Measurements from ENCODE around the gene MIPOL1.

Gene MIPOL1

GRCh38 chr14:37565550-37565949 is 367.8 kb downstream of the MIPOL1 start:
- no peak overlapping the region for H3K56ac ChIP-seq (ENCODE audit: low read length)
- H2BK15ac ChIP-seq (replicated peaks; ENCODE audit: low read depth) = no peak overlapping the region
- H2BK5ac ChIP-seq (ENCODE audit: low read length) = no peak overlapping the region
- no peak overlapping the region for H4K5ac ChIP-seq (ENCODE audit: low read length)
- H3K18ac ChIP-seq (ENCODE audit: low read length) = no peak overlapping the region
- H3K23ac ChIP-seq (ENCODE audit: low read length) = no peak overlapping the region
- no peak overlapping the region for H3K4me3 ChIP-seq (ENCODE audit: low read length)
- no peaks in the 10 kb centered on the region for H3K79me1 ChIP-seq (ENCODE audit: low read length)
- no peak overlapping the region for H3K4me2 ChIP-seq (ENCODE audit: low read length)
- no peaks in the 10 kb centered on the region for H3K27me3 ChIP-seq (ENCODE audit: insufficient read depth, low read length, poor library complexity)
- no peak overlapping the region for H3K27ac ChIP-seq (ENCODE audit: low read depth, low read length)
- no peak overlapping the region for H2AK5ac ChIP-seq (ENCODE audit: low read length)
- WGBS (ENCODE audit: extremely low coverage, insufficient coverage, low lambda C conversion rate) = no CpG with 5 or more reads among the region's 1 CpG
- H2BK120ac ChIP-seq (ENCODE audit: low read depth, low read length) = no peak overlapping the region
- H3K9ac ChIP-seq (ENCODE audit: low read length) = no peak overlapping the region
- no peaks in the 10 kb centered on the region for H3K36me3 ChIP-seq (ENCODE audit: control insufficient read depth, insufficient read depth, low read length)
- no peak overlapping the region for H3K4ac ChIP-seq (ENCODE audit: low read depth, low read length)
- DNase-seq = peak; percentile 39
- H4K8ac ChIP-seq (ENCODE audit: low read depth, low read length) = no peak overlapping the region
- no peaks in the 10 kb centered on the region for H3K79me2 ChIP-seq (ENCODE audit: control insufficient read depth, insufficient read depth, low read length)
- no peaks in the 10 kb centered on the region for H3K4me1 ChIP-seq (ENCODE audit: control insufficient read depth, low read depth, low read length)

- Histone ChIP-seq H2BK120ac (ENCODE audit: low read depth, low read length) (no peak overlapping the region), H2BK15ac (replicated peaks; ENCODE audit: low read depth) (no peak overlapping the region), H3K4me1 (ENCODE audit: control insufficient read depth, low read depth, low read length) (no peaks in the 10 kb centered on the region), H4K8ac (ENCODE audit: low read depth, low read length) (no peak overlapping the region), H3K56ac (ENCODE audit: low read length) (no peak overlapping the region), H3K4me2 (ENCODE audit: low read length) (no peak overlapping the region), H3K79me2 (ENCODE audit: control insufficient read depth, insufficient read depth, low read length) (no peaks in the 10 kb centered on the region), H3K36me3 (ENCODE audit: control insufficient read depth, insufficient read depth, low read length) (no peaks in the 10 kb centered on the region), H4K5ac (ENCODE audit: low read length) (no peak overlapping the region), H2AK5ac (ENCODE audit: low read length) (no peak overlapping the region), H3K27ac (ENCODE audit: low read depth, low read length) (no peak overlapping the region), H3K27me3 (ENCODE audit: insufficient read depth, low read length, poor library complexity) (no peaks in the 10 kb centered on the region), H2BK5ac (ENCODE audit: low read length) (no peak overlapping the region), H3K4me3 (ENCODE audit: low read length) (no peak overlapping the region), H3K18ac (ENCODE audit: low read length) (no peak overlapping the region), H3K4ac (ENCODE audit: low read depth, low read length) (no peak overlapping the region), H3K23ac (ENCODE audit: low read length) (no peak overlapping the region), H3K9ac (ENCODE audit: low read length) (no peak overlapping the region), H3K79me1 (ENCODE audit: low read length) (no peaks in the 10 kb centered on the region)
- no CpG with 5 or more reads among the region's 3 CpGs for WGBS (ENCODE audit: extremely low coverage, insufficient coverage, low lambda C conversion rate)
- DNase-seq = peak; percentile 48
Observed at GRCh38 chr14:37566811-37567371, 369.2 kb downstream of the MIPOL1 start.

- no peak overlapping the region for H3K4ac ChIP-seq (ENCODE audit: low read depth, low read length)
- no peak overlapping the region for H3K9ac ChIP-seq (ENCODE audit: low read length)
- no peak overlapping the region for H2AK5ac ChIP-seq (ENCODE audit: low read length)
- no peak overlapping the region for H2BK5ac ChIP-seq (ENCODE audit: low read length)
- no peaks in the 10 kb centered on the region for H3K27me3 ChIP-seq (ENCODE audit: insufficient read depth, low read length, poor library complexity)
- no peaks in the 10 kb centered on the region for H3K79me1 ChIP-seq (ENCODE audit: low read length)
- no peak overlapping the region for H3K23ac ChIP-seq (ENCODE audit: low read length)
- no peak overlapping the region for H4K8ac ChIP-seq (ENCODE audit: low read depth, low read length)
- H3K36me3 ChIP-seq (ENCODE audit: control insufficient read depth, insufficient read depth, low read length) = no peaks in the 10 kb centered on the region
- no peak overlapping the region for H3K56ac ChIP-seq (ENCODE audit: low read length)
- no peak overlapping the region for H4K5ac ChIP-seq (ENCODE audit: low read length)
- no peak for DNase-seq
- no peak overlapping the region for H2BK15ac ChIP-seq (replicated peaks; ENCODE audit: low read depth)
- no peak overlapping the region for H3K4me3 ChIP-seq (ENCODE audit: low read length)
- no peak overlapping the region for H3K18ac ChIP-seq (ENCODE audit: low read length)
- no CpG with 5 or more reads among the region's 7 CpGs for WGBS (ENCODE audit: extremely low coverage, insufficient coverage, low lambda C conversion rate)
- H3K27ac ChIP-seq (ENCODE audit: low read depth, low read length) = no peak overlapping the region
- H3K4me1 ChIP-seq (ENCODE audit: control insufficient read depth, low read depth, low read length) = no peaks in the 10 kb centered on the region
- H2BK120ac ChIP-seq (ENCODE audit: low read depth, low read length) = no peak overlapping the region
- H3K79me2 ChIP-seq (ENCODE audit: control insufficient read depth, insufficient read depth, low read length) = no peaks in the 10 kb centered on the region
- no peak overlapping the region for H3K4me2 ChIP-seq (ENCODE audit: low read length)
Observed at GRCh38 chr14:37569729-37570128, 372.0 kb downstream of the MIPOL1 start.

- no peak overlapping the region for H2BK5ac ChIP-seq (ENCODE audit: low read length)
- no peak overlapping the region for H3K9ac ChIP-seq (ENCODE audit: low read length)
- no peak for DNase-seq
- no peaks in the 10 kb centered on the region for H3K36me3 ChIP-seq (ENCODE audit: control insufficient read depth, insufficient read depth, low read length)
- H3K23ac ChIP-seq (ENCODE audit: low read length) = no peak overlapping the region
- no peak overlapping the region for H3K4ac ChIP-seq (ENCODE audit: low read depth, low read length)
- no peaks in the 10 kb centered on the region for H3K4me1 ChIP-seq (ENCODE audit: control insufficient read depth, low read depth, low read length)
- no peak overlapping the region for H2BK120ac ChIP-seq (ENCODE audit: low read depth, low read length)
- no peak overlapping the region for H3K4me3 ChIP-seq (ENCODE audit: low read length)
- H2BK15ac ChIP-seq (replicated peaks; ENCODE audit: low read depth) = no peak overlapping the region
- no CpG with 5 or more reads among the region's 4 CpGs for WGBS (ENCODE audit: extremely low coverage, insufficient coverage, low lambda C conversion rate)
- no peak overlapping the region for H3K56ac ChIP-seq (ENCODE audit: low read length)
- no peaks in the 10 kb centered on the region for H3K79me2 ChIP-seq (ENCODE audit: control insufficient read depth, insufficient read depth, low read length)
- H2AK5ac ChIP-seq (ENCODE audit: low read length) = no peak overlapping the region
- no peaks in the 10 kb centered on the region for H3K79me1 ChIP-seq (ENCODE audit: low read length)
- no peak overlapping the region for H3K27ac ChIP-seq (ENCODE audit: low read depth, low read length)
- no peak overlapping the region for H3K18ac ChIP-seq (ENCODE audit: low read length)
- H3K4me2 ChIP-seq (ENCODE audit: low read length) = no peak overlapping the region
- H4K8ac ChIP-seq (ENCODE audit: low read depth, low read length) = no peak overlapping the region
- H3K27me3 ChIP-seq (ENCODE audit: insufficient read depth, low read length, poor library complexity) = no peaks in the 10 kb centered on the region
- no peak overlapping the region for H4K5ac ChIP-seq (ENCODE audit: low read length)
Observed at GRCh38 chr14:37571391-37571790, 373.7 kb downstream of the MIPOL1 start.

- H4K5ac ChIP-seq (ENCODE audit: low read length) = no peak overlapping the region
- no peaks in the 10 kb centered on the region for H3K27me3 ChIP-seq (ENCODE audit: insufficient read depth, low read length, poor library complexity)
- H3K23ac ChIP-seq (ENCODE audit: low read length) = no peak overlapping the region
- no peak overlapping the region for H2AK5ac ChIP-seq (ENCODE audit: low read length)
- no peaks in the 10 kb centered on the region for H3K79me2 ChIP-seq (ENCODE audit: control insufficient read depth, insufficient read depth, low read length)
- no peak overlapping the region for H3K18ac ChIP-seq (ENCODE audit: low read length)
- H2BK5ac ChIP-seq (ENCODE audit: low read length) = no peak overlapping the region
- no peak overlapping the region for H3K4me2 ChIP-seq (ENCODE audit: low read length)
- H2BK120ac ChIP-seq (ENCODE audit: low read depth, low read length) = no peak overlapping the region
- H3K4ac ChIP-seq (ENCODE audit: low read depth, low read length) = no peak overlapping the region
- H3K4me3 ChIP-seq (ENCODE audit: low read length) = no peak overlapping the region
- no peak overlapping the region for H3K27ac ChIP-seq (ENCODE audit: low read depth, low read length)
- H4K8ac ChIP-seq (ENCODE audit: low read depth, low read length) = no peak overlapping the region
- no peaks in the 10 kb centered on the region for H3K79me1 ChIP-seq (ENCODE audit: low read length)
- no peaks in the 10 kb centered on the region for H3K4me1 ChIP-seq (ENCODE audit: control insufficient read depth, low read depth, low read length)
- no peak overlapping the region for H3K56ac ChIP-seq (ENCODE audit: low read length)
- no peaks in the 10 kb centered on the region for H3K36me3 ChIP-seq (ENCODE audit: control insufficient read depth, insufficient read depth, low read length)
- WGBS (ENCODE audit: extremely low coverage, insufficient coverage, low lambda C conversion rate) = no CpG with 5 or more reads among the region's 2 CpGs
- H3K9ac ChIP-seq (ENCODE audit: low read length) = no peak overlapping the region
- H2BK15ac ChIP-seq (replicated peaks; ENCODE audit: low read depth) = no peak overlapping the region
- DNase-seq = no peak
Observed at GRCh38 chr14:37573356-37573755, 375.6 kb downstream of the MIPOL1 start.

- Histone ChIP-seq H3K79me1 (ENCODE audit: low read length) (no peaks in the 10 kb centered on the region), H3K4ac (ENCODE audit: low read depth, low read length) (no peak overlapping the region), H3K4me2 (ENCODE audit: low read length) (no peak overlapping the region), H3K27me3 (ENCODE audit: insufficient read depth, low read length, poor library complexity) (peaks cover 21% of the 10 kb centered on the region), H3K27ac (ENCODE audit: low read depth, low read length) (no peak overlapping the region), H3K18ac (ENCODE audit: low read length) (no peak overlapping the region), H2BK5ac (ENCODE audit: low read length) (no peak overlapping the region), H3K36me3 (ENCODE audit: control insufficient read depth, insufficient read depth, low read length) (no peaks in the 10 kb centered on the region), H3K9ac (ENCODE audit: low read length) (no peak overlapping the region), H3K79me2 (ENCODE audit: control insufficient read depth, insufficient read depth, low read length) (no peaks in the 10 kb centered on the region), H2BK15ac (replicated peaks; ENCODE audit: low read depth) (no peak overlapping the region), H4K8ac (ENCODE audit: low read depth, low read length) (no peak overlapping the region), H2AK5ac (ENCODE audit: low read length) (no peak overlapping the region), H3K4me3 (ENCODE audit: low read length) (no peak overlapping the region), H3K23ac (ENCODE audit: low read length) (no peak overlapping the region), H2BK120ac (ENCODE audit: low read depth, low read length) (no peak overlapping the region), H3K4me1 (ENCODE audit: control insufficient read depth, low read depth, low read length) (no peaks in the 10 kb centered on the region), H3K56ac (ENCODE audit: low read length) (no peak overlapping the region), H4K5ac (ENCODE audit: low read length) (no peak overlapping the region)
- WGBS (ENCODE audit: extremely low coverage, insufficient coverage, low lambda C conversion rate) = no CpG with 5 or more reads among the region's 9 CpGs
- peak; percentile 35 for DNase-seq
Observed at GRCh38 chr14:37579274-37579673, 381.5 kb downstream of the MIPOL1 start.

Data from mesendoderm (in vitro differentiated cells).